Measurements from ENCODE around the gene MAT2A.
"Not testable (repeated sequence)": the region's sequence is repeated elsewhere in the genome, so short reads cannot be mapped to it uniquely, and the experiment has no call there.

MAT2A gene

GRCh38 chr2:85547859-85548607 is 9.1 kb downstream of the MAT2A start:
- DNase-seq (ENCODE audit: low spot score), result no peak

GRCh38 chr2:85548608-85548900 is 9.6 kb downstream of the MAT2A start:
- DNase-seq (ENCODE audit: low spot score), result no peak

- DNase-seq (ENCODE audit: low spot score), result no peak
These were observed 10.1 kb downstream of the MAT2A start for GRCh38 chr2:85549095-85549494.

GRCh38 chr2:85549826-85550225 is 10.9 kb downstream of the MAT2A start:
- DNase-seq (ENCODE audit: low spot score), result no peak

GRCh38 chr2:85550486-85550885 is 11.5 kb downstream of the MAT2A start:
- DNase-seq (ENCODE audit: low spot score), result peak; percentile 46

GRCh38 chr2:85551698-85552678 is 13.0 kb downstream of the MAT2A start:
- DNase-seq (ENCODE audit: low spot score), result peak; percentile 90

GRCh38 chr2:85553184-85553583 is 14.2 kb downstream of the MAT2A start:
- no peak for DNase-seq (ENCODE audit: low spot score)

GRCh38 chr2:85554980-85555612 is 16.1 kb downstream of the MAT2A start:
- DNase-seq (ENCODE audit: low spot score), result no peak

DNA sequence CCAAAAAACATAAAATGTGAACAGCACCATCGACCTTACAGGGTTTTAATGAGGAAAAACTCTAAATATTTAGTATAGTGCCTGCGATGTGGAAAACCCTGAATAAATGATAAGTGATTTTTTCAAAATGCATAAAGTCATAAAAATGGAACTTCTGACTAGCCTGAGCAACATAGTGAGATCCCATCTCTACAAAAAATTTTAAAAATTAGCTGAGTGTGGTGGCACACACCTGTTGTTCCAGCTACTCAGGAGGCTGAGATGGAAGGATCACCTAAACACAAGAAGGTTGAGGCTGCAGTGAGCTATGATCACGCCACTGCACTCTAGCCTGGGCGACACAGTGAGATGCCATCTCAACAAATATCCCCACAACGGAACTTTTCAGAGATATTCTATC is 18.2 kb downstream of the MAT2A start:
- no peak for DNase-seq (ENCODE audit: low spot score)

DNA sequence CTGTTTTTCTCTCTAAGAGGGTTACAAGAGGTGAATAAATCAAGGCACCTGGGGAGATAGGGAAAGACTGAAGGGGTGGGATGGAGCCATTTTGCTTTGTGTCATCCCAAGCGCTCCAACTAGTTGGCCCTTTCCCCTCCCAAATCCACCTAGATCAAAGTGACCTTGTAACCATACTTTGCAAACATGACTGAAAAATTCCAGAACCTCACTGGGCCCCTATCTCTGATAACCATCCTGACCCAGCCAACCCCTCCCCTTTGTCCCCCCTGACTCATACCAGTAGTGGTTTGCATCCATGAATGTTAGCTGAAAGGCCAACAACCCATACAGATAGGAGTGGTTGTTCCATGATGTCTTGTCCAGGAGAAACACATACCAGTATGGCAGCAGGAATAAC is 19.2 kb downstream of the MAT2A start:
- DNase-seq (ENCODE audit: low spot score), result no peak

DNA sequence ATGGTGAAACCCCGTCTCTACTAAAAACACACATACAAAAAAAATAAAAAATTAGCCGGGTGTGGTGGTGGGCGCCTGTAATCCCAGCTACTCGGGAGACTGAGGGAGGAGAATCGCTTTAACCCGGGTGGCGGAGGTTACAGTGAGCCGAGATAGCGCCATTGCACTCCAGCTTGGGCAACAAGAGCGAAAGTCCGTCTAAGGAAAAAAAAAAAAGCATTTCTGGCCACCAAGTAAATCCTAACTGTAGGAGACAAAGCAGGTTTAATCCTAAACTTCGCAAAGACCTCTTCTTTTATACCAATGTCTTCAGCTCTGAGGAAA is 21.4 kb downstream of the MAT2A start:
- not testable (repeated sequence) for DNase-seq (ENCODE audit: low spot score)

DNA sequence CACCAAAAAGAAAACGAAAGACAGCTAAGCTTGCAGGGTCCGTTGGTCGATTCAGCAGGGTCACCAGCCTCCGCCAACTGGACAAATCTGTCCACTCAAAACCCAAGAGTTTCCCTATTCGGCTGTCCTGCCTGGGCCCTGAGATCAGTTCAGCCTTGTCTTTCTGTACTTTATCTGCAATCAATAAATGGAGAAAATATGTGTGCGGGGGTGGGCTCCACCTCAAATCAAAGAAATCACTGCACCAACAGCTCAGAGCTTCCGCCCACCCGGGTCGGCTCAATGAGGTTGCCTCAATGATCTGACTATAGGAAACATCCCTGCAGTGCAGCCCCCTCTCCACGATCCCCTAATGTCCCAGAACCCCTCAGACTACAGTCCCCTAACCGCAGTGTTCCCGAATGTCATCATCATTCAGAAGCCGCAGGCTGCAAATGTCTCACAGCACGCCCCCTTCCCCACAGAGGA is 21.9 kb downstream of the MAT2A start:
- no peak for DNase-seq (ENCODE audit: low spot score)

- peak; percentile 95 for DNase-seq (ENCODE audit: low spot score)
These were observed 22.6 kb downstream of the MAT2A start, which contains the start of gene GGCX for GRCh38 chr2:85561280-85562212. Gene GGCX (minus strand): TSS chr2:85561493. CDS start chr2:85561428, 65 bp downstream.

DNA sequence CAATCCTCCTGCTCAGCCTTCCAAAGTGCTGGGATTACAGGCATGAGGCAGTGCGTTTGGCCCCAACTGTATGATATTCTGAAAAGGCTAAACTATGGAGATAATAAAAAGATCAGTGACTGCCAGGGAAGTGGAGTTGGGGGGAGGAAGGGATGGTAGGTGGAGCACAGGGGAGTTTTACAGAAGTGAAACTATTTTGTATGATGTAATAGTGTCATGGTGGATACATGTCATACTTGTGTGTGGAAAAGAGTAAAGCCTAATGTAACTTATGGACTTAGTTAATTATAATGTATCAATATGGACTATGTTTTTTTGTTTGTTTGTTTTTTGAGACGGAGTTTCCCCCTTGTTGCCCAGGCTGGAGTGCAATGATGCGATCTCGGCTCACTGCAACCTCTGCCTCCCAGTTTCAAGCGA is 25.2 kb downstream of the MAT2A start:
- no peak for DNase-seq (ENCODE audit: low spot score)

DNA sequence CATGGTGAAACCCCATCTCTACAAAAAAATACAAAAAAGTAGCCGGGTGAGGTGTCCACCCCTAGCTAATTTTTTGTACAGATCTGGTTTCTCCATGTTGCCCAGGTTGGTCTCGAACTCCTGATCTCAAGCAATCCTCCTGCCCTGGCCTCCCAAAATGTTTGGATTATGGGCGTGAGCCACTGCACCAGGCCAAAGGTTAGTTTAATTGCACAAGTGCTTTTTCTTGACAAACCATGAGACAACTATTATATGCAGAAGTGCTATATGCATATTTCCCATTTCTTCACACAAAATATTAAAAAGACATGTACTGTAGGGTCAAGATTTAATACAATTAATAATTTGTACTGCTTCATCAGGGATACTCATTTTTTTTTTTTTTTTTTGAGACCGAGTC is 27.3 kb downstream of the MAT2A start:
- no peak for DNase-seq (ENCODE audit: low spot score)

- no peak for DNase-seq (ENCODE audit: low spot score)
These were observed 36.8 kb downstream of the MAT2A start for GRCh38 chr2:85575739-85576138.

- no peak for DNase-seq (ENCODE audit: low spot score)
These were observed 38.1 kb downstream of the MAT2A start for GRCh38 chr2:85577063-85577385.

DNA sequence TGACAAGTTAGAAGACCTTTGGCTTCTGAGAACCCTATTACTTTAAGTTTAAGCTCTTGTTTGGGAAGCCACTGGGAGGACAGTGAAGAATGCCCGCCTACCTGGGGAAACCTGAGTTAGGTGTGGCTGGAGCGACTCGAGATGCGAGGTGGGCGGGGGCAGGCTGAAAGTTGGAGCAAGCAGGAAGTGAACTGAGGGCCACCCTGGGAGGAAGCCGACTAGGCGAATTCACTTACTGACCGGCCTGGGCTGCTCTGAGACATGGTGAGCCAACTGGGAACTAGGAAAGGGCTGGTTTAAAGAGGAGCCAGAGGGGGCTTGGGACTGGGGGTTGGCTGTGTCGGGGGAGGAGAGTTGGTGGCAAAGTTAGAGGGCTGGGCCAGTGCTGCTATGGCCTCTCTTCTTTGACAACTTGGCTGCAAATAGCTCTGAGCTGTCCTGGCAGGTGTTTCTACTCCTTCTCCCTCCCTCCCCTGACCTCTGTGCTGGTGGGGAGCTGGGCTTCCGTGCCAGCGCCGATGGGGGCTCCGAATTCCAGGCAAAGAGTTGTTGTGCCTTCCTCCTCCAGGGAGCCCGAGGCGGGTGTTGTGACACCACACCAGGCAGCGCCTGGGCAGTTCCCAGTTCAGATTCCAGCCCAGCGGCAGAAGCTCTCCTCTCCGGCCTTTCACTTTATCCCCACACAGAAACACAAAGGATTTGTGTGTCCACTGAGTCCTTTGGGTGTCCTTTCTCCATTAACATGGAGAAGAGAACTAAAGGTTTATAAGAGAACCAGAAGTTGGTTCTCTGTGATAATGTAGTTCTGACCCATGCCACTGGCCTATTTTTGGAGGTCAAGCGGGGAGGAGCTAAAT is 38.6 kb downstream of the MAT2A start, which contains the start of gene VAMP8:
Gene VAMP8 (plus strand): TSS at position 201 of the 857 bp plus-strand sequence. CDS start 61 bp downstream, at position 262.
- DNase-seq (ENCODE audit: low spot score), result peak; percentile 45

GRCh38 chr2:85578243-85579180 is 39.5 kb downstream of the MAT2A start:
- DNase-seq (ENCODE audit: low spot score), result peak; percentile 55

Measured in Ammon's horn (tissue), 1 donor.